GM18858 (cell line): ENCODE measurements around the gene ALG10.
"Not testable (repeated sequence)": the region's sequence is repeated elsewhere in the genome, so short reads cannot be mapped to it uniquely, and the experiment has no call there.

Experiments used
- ATAC-seq: cut with Tn5 transposase; IDR thresholded peaks from one replicate; pipeline ENCODE4 v1.9.1; 2021; ENCODE audit not compliant: unreplicated experiment

ALG10 gene

DNA sequence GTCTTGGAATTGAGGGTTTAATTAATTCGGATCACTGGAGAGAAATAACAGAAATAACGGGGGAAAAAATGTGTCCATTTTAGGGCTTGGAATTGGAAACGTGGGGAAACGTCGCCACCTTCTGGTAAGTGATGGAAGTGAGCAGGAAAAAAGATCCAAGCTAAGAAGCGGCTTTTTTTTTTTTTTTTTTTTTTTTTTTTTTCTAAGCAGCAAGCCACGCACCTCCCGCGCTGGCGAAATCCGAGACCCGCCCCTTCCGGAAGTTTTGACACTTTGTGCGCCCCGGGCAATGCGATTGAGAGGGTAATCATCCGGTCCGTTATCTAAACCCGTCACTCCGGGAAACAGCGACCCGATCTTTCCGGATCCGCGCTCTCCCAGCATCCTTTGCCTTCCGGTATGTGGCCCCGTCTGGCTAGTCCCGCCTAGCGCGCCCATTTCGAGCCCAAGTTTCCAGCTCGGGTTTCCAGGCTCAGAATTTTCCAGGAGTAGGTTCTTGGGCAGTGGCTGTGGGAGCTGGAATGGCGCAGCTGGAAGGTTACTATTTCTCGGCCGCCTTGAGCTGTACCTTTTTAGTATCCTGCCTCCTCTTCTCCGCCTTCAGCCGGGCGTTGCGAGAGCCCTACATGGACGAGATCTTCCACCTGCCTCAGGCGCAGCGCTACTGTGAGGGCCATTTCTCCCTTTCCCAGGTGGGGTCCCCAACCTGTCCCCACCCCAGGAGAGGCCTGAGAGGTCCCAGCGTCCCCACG is at the start of gene ALG10:
Gene ALG10, plus strand, starts transcription at position 418 of the 752 bp plus-strand sequence. Its CDS starts 104 bp downstream, at position 522.
- ATAC-seq: peak; percentile 98

GRCh38 chr12:33972884-33973283 is 49.4 kb upstream of the ALG10 start:
- ATAC-seq: not testable (repeated sequence)

DNA sequence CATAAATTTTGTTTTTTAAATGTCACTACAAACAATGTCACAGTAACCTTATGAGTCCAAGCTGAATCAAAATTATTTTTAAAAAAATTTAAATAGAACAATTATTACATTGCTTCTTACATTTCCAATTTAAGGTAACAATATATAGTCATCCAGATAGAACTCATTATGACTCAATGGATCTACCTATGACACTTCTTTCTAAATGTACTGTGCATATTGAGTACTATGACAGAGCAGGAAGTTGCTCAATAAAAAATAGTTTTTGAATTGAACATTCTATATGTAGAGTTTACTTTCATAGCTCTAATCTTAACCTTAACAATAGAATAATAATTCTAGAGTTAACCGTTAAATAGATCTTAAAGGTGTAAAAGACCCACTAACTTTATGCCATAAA is 44.4 kb upstream of the ALG10 start:
- no peak for ATAC-seq

- no peak for ATAC-seq
Observed at GRCh38 chr12:33988197-33988805, 34.0 kb upstream of the ALG10 start.

- ATAC-seq: no peak
Observed at GRCh38 chr12:33988913-33989312, 33.4 kb upstream of the ALG10 start.

DNA sequence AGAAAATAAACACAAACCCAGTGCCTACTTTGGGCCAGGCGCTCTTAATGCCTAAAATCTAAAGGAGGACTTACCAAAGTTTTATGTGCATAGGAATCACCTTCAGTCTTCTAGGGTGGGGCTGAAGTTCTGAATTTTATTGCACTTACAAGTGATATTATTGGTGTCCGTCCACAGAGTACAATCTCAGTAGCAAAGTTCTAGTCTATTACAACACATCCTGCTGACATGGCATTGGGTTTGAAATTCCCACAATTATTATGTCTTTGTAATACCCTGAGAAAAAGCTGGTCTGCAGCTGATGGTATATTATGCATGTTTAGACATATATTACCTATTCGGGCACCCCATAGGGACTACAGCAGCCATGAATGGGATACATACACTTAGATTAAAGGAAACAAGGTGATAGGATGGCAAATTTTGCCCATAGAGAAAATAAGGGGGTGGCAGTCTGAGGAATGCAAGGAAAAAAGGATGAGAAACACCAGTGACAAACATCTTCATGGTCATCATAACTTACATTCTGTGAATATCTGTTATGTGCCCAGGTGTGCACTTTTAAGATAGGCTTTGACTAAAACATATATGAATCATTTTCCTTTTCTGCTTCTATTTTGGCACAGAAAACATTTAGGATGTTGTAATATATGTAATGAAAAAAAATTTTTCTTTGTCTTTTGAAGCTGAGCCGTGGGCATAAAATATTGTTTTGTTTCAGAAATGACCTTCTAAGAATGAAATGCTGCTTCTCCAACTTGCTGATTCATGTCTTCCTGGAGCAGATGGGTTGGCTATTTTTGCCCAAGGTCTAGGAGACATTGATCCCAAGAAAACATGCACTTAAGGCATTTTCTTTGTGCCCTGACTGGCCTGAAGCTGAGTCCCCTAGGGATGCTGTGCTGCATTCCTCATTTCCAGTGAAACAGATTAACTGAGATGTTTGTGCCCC is 27.2 kb upstream of the ALG10 start:
- ATAC-seq: no peak

DNA sequence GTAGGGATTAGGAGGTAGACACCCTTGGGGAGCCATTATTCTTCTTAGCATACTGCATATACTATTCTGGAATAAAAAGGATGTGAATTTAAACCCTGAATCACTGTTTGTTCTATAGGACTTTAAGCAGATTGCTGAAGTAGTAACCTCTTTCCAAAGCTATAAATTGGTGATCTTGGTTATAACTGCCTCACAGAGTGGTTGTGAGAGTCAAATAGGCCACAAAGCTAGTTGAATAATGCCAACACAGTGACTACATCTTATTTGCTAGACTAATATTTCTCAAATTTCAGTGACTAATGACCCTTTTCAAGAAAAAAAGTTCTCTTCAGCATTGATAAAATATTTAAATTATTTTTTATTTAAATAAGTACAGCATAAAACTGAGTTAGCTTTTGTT is 13.5 kb upstream of the ALG10 start:
- ATAC-seq: not testable (repeated sequence)

GRCh38 chr12:34016361-34016760 is 5.9 kb upstream of the ALG10 start:
- no peak for ATAC-seq

GRCh38 chr12:34021071-34021470 is 1.2 kb upstream of the ALG10 start:
- ATAC-seq: no peak

GRCh38 chr12:34027661-34028060 is 5.4 kb downstream of the ALG10 start:
- not testable (repeated sequence) for ATAC-seq

DNA sequence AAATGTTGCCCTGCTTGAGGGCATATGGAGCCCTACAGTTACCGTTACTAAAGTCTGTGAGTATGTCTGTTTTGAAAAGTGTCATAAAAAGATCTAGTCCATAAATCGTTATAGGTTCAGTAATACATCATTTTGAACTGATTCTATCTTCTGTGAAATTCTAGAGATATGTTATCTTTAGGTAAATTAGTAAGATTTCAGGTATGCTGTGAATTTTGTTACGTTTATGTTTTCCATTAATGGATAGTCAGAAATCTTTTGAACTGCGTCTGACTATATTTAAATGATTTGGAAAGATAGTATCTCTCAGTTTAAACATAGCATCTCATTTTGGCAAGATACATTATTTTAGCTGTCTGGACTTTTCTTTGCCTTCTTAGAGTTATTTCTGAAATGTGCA is 8.3 kb downstream of the ALG10 start:
- ATAC-seq: no peak

DNA sequence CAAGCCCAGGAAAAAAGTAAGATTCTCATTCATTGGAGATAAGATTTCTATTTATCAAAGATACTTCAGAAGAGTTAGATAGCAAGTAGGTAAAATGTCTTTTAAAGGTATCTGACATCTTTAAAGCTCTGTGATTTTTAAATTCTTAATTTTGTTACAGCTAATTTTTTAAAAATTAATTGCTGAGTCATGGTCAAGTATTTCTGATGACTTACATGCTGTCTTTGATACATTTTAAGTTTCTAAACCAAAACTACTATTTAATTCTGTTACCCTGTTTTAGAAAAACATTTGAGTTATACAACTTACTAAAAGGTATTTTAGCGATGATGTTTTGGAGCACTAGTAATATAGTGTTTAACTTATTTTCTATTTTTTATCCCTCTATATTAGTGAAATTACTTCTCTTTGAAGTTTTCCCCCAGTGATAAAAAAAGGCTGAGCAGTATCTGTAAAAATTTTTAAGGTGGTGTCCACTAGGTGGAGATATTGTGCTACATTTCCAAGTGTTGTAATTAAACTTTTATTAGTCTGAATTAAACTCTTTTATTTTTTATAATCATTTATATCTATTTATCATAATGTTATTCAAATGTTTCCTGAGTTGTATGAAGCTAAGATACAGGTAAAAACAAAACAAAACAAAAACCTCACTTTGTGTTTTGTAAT is 11.5 kb downstream of the ALG10 start:
- ATAC-seq: no peak

GRCh38 chr12:34038357-34038756 is 16.1 kb downstream of the ALG10 start:
- ATAC-seq: not testable (repeated sequence)

DNA sequence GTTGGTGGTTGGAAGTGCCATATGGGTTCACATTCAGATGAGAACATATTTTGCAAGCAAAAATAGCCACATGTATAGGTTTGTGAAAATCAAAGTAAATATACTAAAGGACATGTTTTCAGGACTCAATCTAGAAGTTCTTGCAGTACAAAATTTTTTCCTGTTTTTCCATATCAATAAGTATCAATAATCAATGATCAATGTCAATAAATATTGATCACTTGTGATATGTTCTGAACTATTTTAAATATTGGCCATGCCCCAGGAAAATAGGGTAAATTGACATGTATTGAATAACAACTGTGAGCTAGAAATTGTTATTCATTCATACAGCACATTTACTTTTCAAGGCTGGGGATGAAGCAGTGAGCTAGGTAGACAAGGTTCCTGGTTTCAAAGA is 24.3 kb downstream of the ALG10 start:
- ATAC-seq: no peak

GRCh38 chr12:34047855-34048254 is 25.6 kb downstream of the ALG10 start:
- ATAC-seq: not testable (repeated sequence)

DNA sequence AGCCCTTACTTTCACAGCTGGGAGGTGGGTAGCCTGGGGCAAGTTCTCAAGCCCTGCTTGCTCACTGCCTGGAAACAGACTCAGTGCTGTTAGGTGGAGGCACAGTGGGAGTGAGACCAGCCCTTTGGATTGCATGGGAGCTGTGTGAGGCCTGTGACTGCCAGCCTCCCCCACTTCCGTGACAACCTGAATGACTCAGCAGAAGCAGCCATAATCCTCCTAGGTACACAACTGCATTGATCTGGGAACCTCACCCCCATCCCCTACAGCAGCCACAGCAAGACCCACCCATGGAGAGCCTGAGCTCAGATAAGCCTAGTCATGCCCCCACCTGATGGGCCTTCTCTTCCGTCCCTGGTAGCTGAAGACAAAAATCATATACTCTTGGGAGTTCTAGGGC is 26.4 kb downstream of the ALG10 start:
- ATAC-seq: no peak

DNA sequence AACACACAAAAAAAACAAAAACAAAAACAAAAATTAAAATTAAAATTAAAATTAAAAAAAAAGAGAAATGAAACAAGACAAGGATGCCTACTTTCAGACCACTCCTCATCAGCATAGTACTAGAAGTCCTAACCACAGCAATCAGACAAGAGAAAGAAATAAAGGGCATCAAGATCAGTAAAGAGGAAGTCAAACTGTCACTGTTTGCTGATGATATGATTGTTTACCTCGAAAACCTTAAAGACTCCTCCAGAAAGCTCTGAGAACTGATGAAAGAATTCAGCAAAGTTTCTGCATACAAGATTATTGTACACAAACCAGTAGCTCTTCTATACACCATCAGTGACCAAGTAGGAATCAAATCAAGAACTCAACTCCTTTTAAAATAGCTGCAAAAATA is 29.2 kb downstream of the ALG10 start:
- ATAC-seq: no peak

GRCh38 chr12:34054938-34055337 is 32.6 kb downstream of the ALG10 start:
- ATAC-seq: no peak
